ENCODE results near the gene P2RX7.

The P2RX7 gene

GRCh38 chr12:121132601-121133481 lies at the start of gene P2RX7:
Gene P2RX7, plus strand, starts transcription at chr12:121132876. Its CDS starts 95 bp downstream, at chr12:121132971.
- peak; percentile 73 for DNase-seq
- in situ Hi-C loops (cut with MboI; ENCODE audit: low pct_unique_long_range_greater_than_20kb, low sequenced_read_pairs), result no loop called here

DNA sequence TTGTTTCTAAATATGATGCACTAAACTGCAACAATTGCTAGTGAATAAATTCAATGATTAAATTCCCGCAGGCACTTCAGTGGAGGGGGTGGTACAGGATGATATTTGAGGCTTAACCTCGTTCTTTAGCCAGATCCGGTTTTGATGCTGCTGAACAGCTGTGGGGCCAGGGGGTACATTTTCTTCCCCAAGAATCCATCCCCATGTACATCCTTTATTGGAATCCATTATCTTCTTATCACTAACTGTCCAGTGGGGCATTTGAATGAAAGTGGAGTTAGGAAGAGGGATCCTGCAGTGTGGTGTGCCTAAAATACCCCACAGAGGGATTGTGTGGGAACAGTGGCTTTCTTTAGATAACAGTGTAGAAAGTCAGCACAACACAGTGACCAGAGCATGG lies 48.4 kb upstream of the P2RX7 start:
- no peak for DNase-seq
- in situ Hi-C loops (cut with MboI; ENCODE audit: low pct_unique_long_range_greater_than_20kb, low sequenced_read_pairs), result no loop called here

DNA sequence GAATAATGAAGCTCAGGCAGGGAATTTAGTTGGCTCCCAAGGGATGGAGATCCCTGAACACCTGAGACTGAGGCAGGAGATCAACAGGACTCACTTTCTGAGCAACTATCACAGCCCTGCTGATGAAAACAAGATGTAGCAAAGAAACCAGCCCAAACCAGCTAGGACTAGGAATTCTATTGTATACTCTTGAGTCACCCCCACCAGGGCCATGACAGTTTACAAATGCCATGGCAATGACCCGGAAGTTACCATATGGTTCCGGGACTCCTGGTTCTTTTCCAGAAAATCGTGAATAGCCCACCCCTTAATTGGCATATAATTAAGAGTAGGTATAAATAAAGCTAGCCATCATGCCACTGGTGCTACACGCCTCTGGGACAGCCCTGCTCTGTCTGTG lies 47.6 kb upstream of the P2RX7 start:
- no peak for DNase-seq
- in situ Hi-C loops (cut with MboI; ENCODE audit: low pct_unique_long_range_greater_than_20kb, low sequenced_read_pairs), result no loop called here

DNA sequence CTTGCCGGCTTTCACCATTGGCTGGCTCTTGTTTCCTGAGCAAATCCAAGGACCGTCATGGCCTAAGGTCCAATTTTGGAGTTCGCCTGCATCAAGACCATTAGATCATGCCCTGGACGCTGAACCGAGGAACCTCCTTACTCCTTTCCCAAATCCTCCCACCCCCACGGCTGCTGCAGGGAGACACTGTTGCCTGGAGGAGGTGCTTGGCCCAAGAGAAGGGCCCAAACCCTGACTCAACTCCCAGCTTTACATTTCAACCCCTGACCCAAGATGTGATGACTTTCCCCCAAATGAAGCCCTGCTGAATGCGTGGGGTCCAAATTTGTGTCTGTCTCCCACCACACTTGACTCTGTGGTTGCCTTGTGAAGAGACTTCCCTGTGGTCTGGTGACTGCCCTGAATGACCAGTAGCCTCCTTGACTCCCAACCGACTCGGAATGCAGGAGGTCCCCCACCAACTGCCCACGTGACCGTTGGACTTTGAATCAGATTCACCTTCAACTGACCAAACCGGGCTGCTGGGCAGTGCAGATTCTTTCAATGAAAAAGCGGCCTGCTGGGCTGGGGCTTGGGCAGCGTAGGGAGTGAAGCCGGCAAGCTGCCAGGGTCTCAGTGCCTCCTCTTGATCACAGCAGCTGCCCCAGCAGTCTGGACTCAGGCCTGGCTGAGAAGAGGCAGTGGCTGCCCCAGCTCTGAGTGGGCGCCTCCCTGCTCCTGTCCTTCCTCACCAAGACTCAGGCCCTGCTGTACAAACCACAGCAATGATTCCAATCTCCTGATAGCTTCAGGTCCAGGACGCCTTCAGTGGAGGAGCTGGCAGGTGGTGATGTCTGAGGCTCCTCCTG lies 46.9 kb upstream of the P2RX7 start:
- in situ Hi-C loops (cut with MboI; ENCODE audit: low pct_unique_long_range_greater_than_20kb, low sequenced_read_pairs), result no loop called here
- no peak for DNase-seq

DNA sequence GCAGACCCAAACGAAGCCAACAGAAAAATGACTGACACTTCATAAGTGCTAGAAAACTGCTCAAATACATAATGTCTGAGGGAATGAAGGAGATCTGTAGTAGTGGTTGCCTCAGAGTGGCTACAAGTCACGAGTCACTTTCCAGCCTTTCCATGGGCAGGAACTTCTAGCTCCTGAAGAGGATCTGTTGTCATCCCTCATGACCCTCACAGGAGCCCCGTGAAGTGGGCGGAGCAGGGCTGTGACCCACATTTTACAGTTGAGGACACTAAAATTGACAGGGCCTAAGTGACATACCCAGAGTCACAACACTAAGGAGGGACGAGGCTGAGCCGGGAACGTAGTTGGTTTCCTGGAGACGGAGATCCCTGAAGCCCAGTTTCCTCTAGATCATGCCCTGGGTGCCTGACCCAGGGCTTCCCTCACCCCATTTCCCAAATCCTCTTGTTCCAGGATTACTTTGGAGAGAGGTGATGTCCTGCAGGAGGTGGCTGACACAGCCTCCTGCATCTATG lies 45.8 kb upstream of the P2RX7 start:
- DNase-seq, result no peak
- in situ Hi-C loops (cut with MboI; ENCODE audit: low pct_unique_long_range_greater_than_20kb, low sequenced_read_pairs), result no loop called here

DNA sequence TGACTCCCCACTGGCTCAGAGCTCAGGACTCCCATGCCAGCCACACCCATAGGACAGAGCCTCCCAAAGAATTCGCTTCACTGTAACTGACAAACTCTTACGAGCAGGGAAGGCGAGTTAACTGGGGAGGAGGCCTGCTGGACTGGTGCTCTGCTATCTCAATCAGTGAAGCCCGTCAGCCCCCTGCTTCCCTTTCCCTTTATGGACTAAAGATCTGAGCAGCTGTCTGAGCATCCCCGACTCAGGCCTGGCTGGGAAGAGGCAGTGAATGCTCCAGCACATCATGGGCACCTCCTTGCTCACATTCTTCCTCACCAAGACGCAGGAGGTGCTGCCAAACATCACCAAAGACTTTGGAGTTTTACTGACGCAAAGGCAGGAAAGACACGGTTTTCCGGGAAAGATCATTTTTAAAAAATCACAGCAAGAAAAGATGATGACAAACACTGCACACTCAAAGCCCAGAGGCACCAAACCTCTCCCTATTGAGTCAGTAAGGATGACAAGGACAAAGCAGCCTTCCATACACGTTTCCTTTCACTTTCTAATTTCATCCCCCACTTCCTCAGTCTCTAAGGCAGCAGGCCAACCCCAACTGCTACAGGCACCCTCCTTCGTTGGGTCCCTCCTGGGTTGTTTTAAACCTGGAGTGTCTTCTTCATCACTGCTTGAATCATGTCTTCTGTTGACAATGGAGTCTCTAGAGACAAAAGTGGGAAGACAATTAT lies 45.0 kb upstream of the P2RX7 start:
- DNase-seq, result no peak
- in situ Hi-C loops (cut with MboI; ENCODE audit: low pct_unique_long_range_greater_than_20kb, low sequenced_read_pairs), result no loop called here

GRCh38 chr12:121088195-121088585 lies 44.5 kb upstream of the P2RX7 start:
- DNase-seq, result no peak
- in situ Hi-C loops (cut with MboI; ENCODE audit: low pct_unique_long_range_greater_than_20kb, low sequenced_read_pairs), result no loop called here

DNA sequence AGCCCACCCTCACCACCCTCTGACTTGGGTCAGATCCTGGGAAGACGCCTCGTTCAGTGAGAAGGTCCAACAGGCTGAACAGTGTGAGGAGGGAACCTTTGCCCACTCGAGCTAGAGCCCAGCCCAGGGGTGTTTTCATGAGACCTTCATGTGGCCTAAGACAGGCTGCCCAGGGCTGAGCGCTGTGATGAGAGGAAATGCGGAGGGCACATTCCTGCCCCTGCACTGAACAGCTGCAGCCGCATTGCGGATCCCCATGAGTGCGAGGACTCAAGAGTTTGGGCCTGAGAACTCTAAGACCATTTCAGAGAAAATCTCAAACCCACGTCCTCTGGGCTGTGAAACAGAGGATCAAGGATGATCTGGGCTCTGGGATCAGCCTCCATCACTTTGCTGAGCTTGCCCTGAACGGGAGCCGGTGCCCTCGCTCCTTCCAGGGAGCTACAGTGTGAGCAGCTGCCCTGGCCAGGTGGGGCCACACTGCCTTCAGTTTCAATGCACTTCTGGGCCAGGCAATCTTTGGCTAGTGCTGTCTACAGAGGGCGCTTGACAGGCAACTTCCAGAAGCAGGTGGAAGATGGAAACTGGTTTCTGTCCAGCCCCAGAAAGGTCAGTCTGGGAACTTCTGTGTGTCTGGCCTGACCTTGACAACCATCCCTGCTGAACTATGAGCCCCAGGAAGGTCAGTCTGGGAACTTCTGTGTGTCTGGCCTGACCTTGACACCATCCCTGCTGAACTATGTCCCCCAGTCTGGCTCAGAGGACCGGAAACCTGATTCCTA lies 43.5 kb upstream of the P2RX7 start:
- in situ Hi-C loops (cut with MboI; ENCODE audit: low pct_unique_long_range_greater_than_20kb, low sequenced_read_pairs), result no loop called here
- no peak for DNase-seq

DNA sequence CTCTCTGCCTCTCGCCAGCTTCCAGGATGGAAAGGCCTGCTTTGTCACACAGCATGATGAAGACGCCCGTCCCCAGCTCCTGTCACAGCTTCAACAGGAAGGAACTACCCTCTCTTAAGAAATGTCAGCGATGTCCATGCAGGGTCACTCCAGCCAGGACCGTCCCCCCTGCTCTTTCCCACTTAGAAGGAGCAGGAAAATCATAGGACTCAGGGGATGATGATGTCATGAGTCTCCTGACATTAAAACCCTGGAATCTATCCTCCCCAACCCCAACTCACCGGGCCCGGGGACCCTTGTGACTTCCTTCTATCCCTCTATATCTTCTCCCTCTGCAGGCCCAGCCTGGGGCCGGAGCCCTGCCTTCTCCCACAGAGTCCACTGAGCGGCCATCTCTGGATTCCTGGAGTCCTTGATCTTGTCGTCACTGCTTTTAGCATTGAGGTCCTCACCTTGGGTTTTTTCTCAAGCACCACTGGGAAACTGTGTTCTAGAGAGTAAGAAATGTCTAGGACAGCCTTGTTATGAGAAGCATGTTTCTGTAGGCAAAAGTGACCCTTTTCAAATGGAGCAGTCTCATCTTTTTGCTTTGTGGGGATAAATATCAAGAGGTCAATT lies 42.8 kb upstream of the P2RX7 start:
- DNase-seq, result no peak
- in situ Hi-C loops (cut with MboI; ENCODE audit: low pct_unique_long_range_greater_than_20kb, low sequenced_read_pairs), result no loop called here

DNA sequence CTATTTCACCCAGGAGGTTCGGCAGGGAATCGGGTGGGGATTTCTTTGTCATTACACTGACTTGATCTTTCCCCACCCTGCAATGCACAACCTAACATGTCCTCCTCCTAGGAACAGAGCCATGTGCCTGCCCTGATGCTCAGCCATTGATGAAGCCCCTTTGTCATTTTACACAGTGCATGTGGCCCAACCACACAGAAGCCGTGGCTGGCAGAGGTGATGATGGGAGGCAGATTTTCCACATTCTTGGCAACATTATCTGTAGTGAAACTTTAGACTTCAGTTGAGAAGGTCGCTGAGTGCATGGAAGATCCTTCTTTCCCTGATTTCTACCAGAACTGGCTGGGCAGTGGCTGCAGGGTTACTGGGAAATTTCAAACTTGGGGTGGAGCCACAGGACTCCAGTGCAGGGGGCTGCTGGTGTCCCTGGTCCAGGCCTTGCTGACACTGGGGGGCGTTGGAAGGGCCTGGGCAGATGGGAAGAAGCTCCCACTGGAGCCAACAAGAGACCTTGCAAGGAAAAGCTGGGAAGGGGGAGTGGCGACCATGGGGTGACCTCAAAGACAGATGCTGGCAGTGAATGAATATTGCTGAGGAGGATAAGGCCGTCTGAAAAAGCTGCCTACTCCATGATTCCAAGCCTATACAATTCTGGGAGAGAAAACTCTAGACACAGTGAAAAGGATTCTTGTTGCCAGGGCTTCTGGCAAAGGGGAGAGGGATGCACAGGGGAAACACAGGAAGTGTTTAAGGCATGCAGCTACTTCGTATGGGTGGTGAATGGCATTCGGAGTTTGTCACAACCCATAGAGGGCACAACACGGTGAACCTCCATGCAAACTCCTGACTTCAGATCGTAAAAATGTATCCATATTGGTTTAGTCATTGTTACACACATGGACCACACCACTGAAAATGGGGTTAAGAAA lies 41.8 kb upstream of the P2RX7 start:
- in situ Hi-C loops (cut with MboI; ENCODE audit: low pct_unique_long_range_greater_than_20kb, low sequenced_read_pairs), result no loop called here
- no peak for DNase-seq

DNA sequence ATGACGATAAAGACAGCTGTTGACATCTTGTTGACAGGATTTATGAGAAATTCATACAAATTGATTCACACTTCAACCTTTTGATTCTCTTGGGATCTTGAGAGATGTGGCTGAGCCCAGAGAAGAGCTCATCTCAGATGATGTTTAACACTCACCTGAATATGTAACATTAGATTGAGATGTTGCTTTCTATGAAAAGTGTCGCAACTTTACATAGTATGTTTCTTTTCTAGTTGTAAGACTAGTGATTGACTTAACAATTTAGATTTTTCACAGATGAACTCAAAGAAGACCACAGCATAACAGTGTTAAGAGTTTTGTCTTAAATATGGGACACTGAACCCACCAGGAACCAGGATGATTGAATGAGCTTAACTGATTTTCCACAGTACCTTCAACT lies 40.6 kb upstream of the P2RX7 start:
- in situ Hi-C loops (cut with MboI; ENCODE audit: low pct_unique_long_range_greater_than_20kb, low sequenced_read_pairs), result no loop called here
- no peak for DNase-seq

DNA sequence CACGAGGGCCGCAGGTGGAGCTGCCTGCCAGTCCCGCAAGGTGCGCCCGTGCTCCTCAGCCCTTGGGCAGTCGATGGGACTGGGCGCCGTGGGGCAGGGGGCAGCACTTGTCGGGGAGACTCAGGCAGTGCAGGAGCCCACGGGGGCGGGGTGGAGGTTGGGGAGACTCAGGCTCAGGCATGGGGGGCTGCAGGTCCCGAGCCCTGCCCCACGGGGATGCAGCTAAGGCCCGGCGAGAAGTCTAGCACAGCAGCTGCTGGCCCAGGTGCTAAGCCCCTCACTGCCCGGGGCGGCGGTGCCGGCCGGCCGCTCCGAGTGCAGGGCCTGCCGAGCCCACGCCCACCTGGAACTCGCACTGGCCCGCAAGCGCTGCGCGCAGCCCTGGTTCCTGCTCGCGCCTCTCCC lies 39.2 kb upstream of the P2RX7 start:
- in situ Hi-C loops (cut with MboI; ENCODE audit: low pct_unique_long_range_greater_than_20kb, low sequenced_read_pairs), result no loop called here
- DNase-seq, result no peak

- DNase-seq, result peak; percentile 87
- in situ Hi-C loops (cut with MboI; ENCODE audit: low pct_unique_long_range_greater_than_20kb, low sequenced_read_pairs), result no loop called here
Measured at GRCh38 chr12:121095544-121096198, 37.0 kb upstream of the P2RX7 start.

- DNase-seq, result peak; percentile 48
- in situ Hi-C loops (cut with MboI; ENCODE audit: low pct_unique_long_range_greater_than_20kb, low sequenced_read_pairs), result no loop called here
Measured at GRCh38 chr12:121096199-121096798, 36.4 kb upstream of the P2RX7 start.

GRCh38 chr12:121099779-121100178 lies 32.9 kb upstream of the P2RX7 start:
- in situ Hi-C loops (cut with MboI; ENCODE audit: low pct_unique_long_range_greater_than_20kb, low sequenced_read_pairs), result no loop called here
- DNase-seq, result no peak

- in situ Hi-C loops (cut with MboI; ENCODE audit: low pct_unique_long_range_greater_than_20kb, low sequenced_read_pairs), result no loop called here
- DNase-seq, result no peak
Measured at GRCh38 chr12:121102307-121102706, 30.4 kb upstream of the P2RX7 start.
